Measurements from ENCODE around the gene WDR6.

WDR6 gene

GRCh38 chr3:49021213-49021812 lies 14.1 kb downstream of the WDR6 start:
- TF ChIP-seq CTCF (IDR thresholded peaks at IDR 0.05; ENCODE audit: borderline replicate concordance, insufficient read depth, low read depth, low read length) = no peak

GRCh38 chr3:49021813-49022687 lies 14.9 kb downstream of the WDR6 start, which contains the start of gene NDUFAF3:
TSS of gene NDUFAF3 (plus strand) at chr3:49022121. CDS start at chr3:49022145, 24 bp downstream.
- H3K4me3 ChIP-seq (ENCODE audit: low read depth, low read length) = peak within 1 kb of the TSS; percentile 97
- peak; percentile 98 for TF ChIP-seq CTCF (IDR thresholded peaks at IDR 0.05; ENCODE audit: borderline replicate concordance, insufficient read depth, low read depth, low read length)

More at GRCh38 chr3:49021213-49021812, 14.1 kb downstream of the WDR6 start:
- peak overlapping the region; percentile 97 for H3K4me3 ChIP-seq (ENCODE audit: low read depth, low read length)

- no peak for TF ChIP-seq CTCF (IDR thresholded peaks at IDR 0.05; ENCODE audit: borderline replicate concordance, insufficient read depth, low read depth, low read length)
- peak overlapping the region; percentile 97 for H3K4me3 ChIP-seq (ENCODE audit: low read depth, low read length)
Measured at GRCh38 chr3:49022688-49023171, 15.5 kb downstream of the WDR6 start.

GRCh38 chr3:49023775-49024174 lies 16.6 kb downstream of the WDR6 start:
- TF ChIP-seq CTCF (IDR thresholded peaks at IDR 0.05; ENCODE audit: borderline replicate concordance, insufficient read depth, low read depth, low read length) = no peak

GRCh38 chr3:49024449-49024848 lies 17.3 kb downstream of the WDR6 start:
- H3K4me3 ChIP-seq (ENCODE audit: low read depth, low read length) = no peak overlapping the region
- no peak for TF ChIP-seq CTCF (IDR thresholded peaks at IDR 0.05; ENCODE audit: borderline replicate concordance, insufficient read depth, low read depth, low read length)

More at GRCh38 chr3:49023775-49024174, 16.6 kb downstream of the WDR6 start:
- H3K4me3 ChIP-seq (ENCODE audit: low read depth, low read length) = no peak overlapping the region

GRCh38 chr3:49025005-49025792 lies 18.0 kb downstream of the WDR6 start:
- no peak for TF ChIP-seq CTCF (IDR thresholded peaks at IDR 0.05; ENCODE audit: borderline replicate concordance, insufficient read depth, low read depth, low read length)
- no peak overlapping the region for H3K4me3 ChIP-seq (ENCODE audit: low read depth, low read length)

Data from GM12875 (cell line).